Measurements from ENCODE around the gene PIM1. TPM values are rescaled to one million over a fixed set of nuclear protein-coding genes. Genes with fewer than 3 reads are reported as not detected.
A peak's percentile ranks its signal among the peaks of the same experiment; 100 is the strongest.

The PIM1 gene
- total RNA-seq, 1 experiment from 2014 or later, result 6.2 TPM

- no peak overlapping the region for H3K4me3 Mint-ChIP-seq (ENCODE audit: unreplicated experiment)
- TF ChIP-seq, protein P1, sequence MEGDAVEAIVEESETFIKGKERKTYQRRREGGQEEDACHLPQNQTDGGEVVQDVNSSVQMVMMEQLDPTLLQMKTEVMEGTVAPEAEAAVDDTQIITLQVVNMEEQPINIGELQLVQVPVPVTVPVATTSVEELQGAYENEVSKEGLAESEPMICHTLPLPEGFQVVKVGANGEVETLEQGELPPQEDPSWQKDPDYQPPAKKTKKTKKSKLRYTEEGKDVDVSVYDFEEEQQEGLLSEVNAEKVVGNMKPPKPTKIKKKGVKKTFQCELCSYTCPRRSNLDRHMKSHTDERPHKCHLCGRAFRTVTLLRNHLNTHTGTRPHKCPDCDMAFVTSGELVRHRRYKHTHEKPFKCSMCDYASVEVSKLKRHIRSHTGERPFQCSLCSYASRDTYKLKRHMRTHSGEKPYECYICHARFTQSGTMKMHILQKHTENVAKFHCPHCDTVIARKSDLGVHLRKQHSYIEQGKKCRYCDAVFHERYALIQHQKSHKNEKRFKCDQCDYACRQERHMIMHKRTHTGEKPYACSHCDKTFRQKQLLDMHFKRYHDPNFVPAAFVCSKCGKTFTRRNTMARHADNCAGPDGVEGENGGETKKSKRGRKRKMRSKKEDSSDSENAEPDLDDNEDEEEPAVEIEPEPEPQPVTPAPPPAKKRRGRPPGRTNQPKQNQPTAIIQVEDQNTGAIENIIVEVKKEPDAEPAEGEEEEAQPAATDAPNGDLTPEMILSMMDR (IDR thresholded peaks at IDR 0.05; ENCODE audit: unreplicated experiment), result no peak
- intact Hi-C loops (cut with micrococcal nuclease), result no loop called here
- peaks cover 7% of the 10 kb centered on the region for H3K4me1 Mint-ChIP-seq (ENCODE audit: insufficient read depth, unreplicated experiment)
- no peak for DNase-seq (ENCODE audit: unreplicated experiment)
- no peaks in the 10 kb centered on the region for H3K36me3 Mint-ChIP-seq (ENCODE audit: insufficient read depth, unreplicated experiment)
- no peaks in the 10 kb centered on the region for H3K9me3 Mint-ChIP-seq (ENCODE audit: unreplicated experiment)
- BruUV-seq (replicated peaks), result no TSS peak
- CTCF ChIA-PET, result interaction anchor here (1.1 to 4.6 kb wide), 4 partner anchors 9 to 181 kb away, joined by 3 to 42 read pairs (median 11); no protein-coding TSS in a partner anchor
- no peak overlapping the region for H3K27ac Mint-ChIP-seq (ENCODE audit: low read depth, unreplicated experiment)
- H3K27me3 Mint-ChIP-seq (ENCODE audit: insufficient read depth, unreplicated experiment), result peaks cover 10% of the 10 kb centered on the region
- POLR2A ChIA-PET, result interaction anchor here (0.5 kb wide), 2 partner anchors 18 to 1381 kb away, joined by 3 read pairs; no protein-coding TSS in a partner anchor
Observed at GRCh38 chr6:37200085-37200484, 30.1 kb downstream of the PIM1 start.

DNA sequence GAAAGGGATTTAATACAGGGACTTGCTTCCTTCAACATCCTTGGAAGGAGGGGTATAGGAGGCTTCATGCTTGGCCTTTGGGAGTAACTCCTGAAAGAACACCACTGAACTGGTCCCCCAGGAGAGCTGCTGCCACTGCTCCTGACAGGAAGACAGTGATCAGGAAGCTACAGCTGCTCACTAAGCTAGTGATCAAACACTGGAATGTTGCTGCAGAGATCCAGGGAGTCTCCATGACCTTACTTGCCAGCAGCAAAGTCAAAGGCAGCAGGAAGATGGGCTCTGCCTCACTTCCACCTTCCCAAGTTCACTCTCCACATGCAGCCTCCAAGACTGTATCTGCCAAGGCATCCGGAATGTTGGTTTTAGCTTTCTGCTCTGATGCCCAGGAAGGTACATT is 31.8 kb downstream of the PIM1 start:
- intact Hi-C loops (cut with micrococcal nuclease), result no loop called here
- no peak for DNase-seq (ENCODE audit: unreplicated experiment)
- CTCF ChIA-PET, result interaction anchor here (0.7 to 3.0 kb wide), 3 partner anchors 9 to 183 kb away, joined by 3 to 13 read pairs (median 9); no protein-coding TSS in a partner anchor
- peaks cover 7% of the 10 kb centered on the region for H3K4me1 Mint-ChIP-seq (ENCODE audit: insufficient read depth, unreplicated experiment)
- H3K27ac Mint-ChIP-seq (ENCODE audit: low read depth, unreplicated experiment), result no peak overlapping the region
- BruUV-seq (replicated peaks), result no TSS peak
- no peaks in the 10 kb centered on the region for H3K9me3 Mint-ChIP-seq (ENCODE audit: unreplicated experiment)
- no peak overlapping the region for H3K4me3 Mint-ChIP-seq (ENCODE audit: unreplicated experiment)
- no peaks in the 10 kb centered on the region for H3K36me3 Mint-ChIP-seq (ENCODE audit: insufficient read depth, unreplicated experiment)
- POLR2A ChIA-PET, result interaction anchor here (0.9 to 1.2 kb wide), 2 partner anchors 9 to 188 kb away, joined by 3 read pairs; no protein-coding TSS in a partner anchor
- TF ChIP-seq, protein P1 (IDR thresholded peaks at IDR 0.05; ENCODE audit: unreplicated experiment), result no peak
- peaks cover 10% of the 10 kb centered on the region for H3K27me3 Mint-ChIP-seq (ENCODE audit: insufficient read depth, unreplicated experiment)

DNA sequence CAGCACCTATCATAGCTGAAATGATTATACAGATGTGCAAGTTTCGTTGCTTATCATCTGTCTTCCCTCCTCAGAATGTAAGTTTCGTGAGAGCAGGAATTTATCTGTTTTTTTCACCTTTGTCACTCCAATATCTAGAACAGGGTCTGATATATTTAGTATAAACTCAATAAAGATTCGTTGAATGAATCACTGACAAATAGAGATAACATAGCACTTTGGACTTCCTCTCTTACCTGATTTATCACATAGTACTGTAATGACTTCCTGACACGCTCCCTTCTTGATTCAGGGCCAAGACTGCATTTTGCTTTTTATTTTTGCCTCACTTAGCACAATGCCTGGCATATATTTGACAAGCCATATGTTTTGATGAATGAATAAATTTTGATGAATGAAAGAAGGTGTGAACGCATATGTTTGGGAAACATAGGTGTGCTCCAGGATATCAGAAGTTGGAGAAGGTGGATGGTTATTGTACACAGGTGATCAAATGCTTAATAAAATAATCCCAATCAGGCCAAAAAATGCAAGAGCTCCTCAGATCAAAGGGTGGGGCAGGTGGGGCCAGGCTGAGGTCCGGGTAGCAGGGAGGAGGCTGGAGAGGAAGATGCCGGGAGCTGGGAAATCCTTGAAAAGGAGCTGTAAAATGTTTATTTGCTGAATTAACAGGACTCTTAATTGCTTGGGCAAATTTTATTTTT is 33.0 kb downstream of the PIM1 start:
- Mint-ChIP-seq H3K4me3 (ENCODE audit: unreplicated experiment) (no peak overlapping the region), H3K27me3 (ENCODE audit: insufficient read depth, unreplicated experiment) (peaks cover 10% of the 10 kb centered on the region), H3K27ac (ENCODE audit: low read depth, unreplicated experiment) (no peak overlapping the region), H3K4me1 (ENCODE audit: insufficient read depth, unreplicated experiment) (peaks cover 7% of the 10 kb centered on the region), H3K36me3 (ENCODE audit: insufficient read depth, unreplicated experiment) (no peaks in the 10 kb centered on the region), H3K9me3 (ENCODE audit: unreplicated experiment) (no peaks in the 10 kb centered on the region)
- TF ChIP-seq, protein P1 (IDR thresholded peaks at IDR 0.05; ENCODE audit: unreplicated experiment), result no peak
- no peak for DNase-seq (ENCODE audit: unreplicated experiment)
- POLR2A ChIA-PET, result interaction anchor here (1.1 kb wide), 1 partner anchor 17 kb away, joined by 3 read pairs; no protein-coding TSS in a partner anchor
- intact Hi-C loops (cut with micrococcal nuclease), result no loop called here
- CTCF ChIA-PET, result interaction anchor here (0.6 kb wide), 1 partner anchor 184 kb away, joined by 3 read pairs; no protein-coding TSS in a partner anchor
- BruUV-seq (replicated peaks), result no TSS peak

GRCh38 chr6:37204014-37204751 is 34.2 kb downstream of the PIM1 start:
- no TSS peak for BruUV-seq (replicated peaks)
- H3K36me3 Mint-ChIP-seq (ENCODE audit: insufficient read depth, unreplicated experiment), result no peaks in the 10 kb centered on the region
- intact Hi-C loops (cut with micrococcal nuclease), result no loop called here
- H3K4me3 Mint-ChIP-seq (ENCODE audit: unreplicated experiment), result no peak overlapping the region
- peaks cover 10% of the 10 kb centered on the region for H3K27me3 Mint-ChIP-seq (ENCODE audit: insufficient read depth, unreplicated experiment)
- no peak overlapping the region for H3K27ac Mint-ChIP-seq (ENCODE audit: low read depth, unreplicated experiment)
- ChIA-PET POLR2A (interaction anchor here (0.8 to 1.2 kb wide), 2 partner anchors 180 to 319 kb away, joined by 3 read pairs; partner anchors contain the start of gene C6orf89), CTCF (interaction anchor here (0.7 to 9.9 kb wide), 4 partner anchors 29 to 182 kb away, joined by 3 to 228 read pairs (median 6); no protein-coding TSS in a partner anchor)
- peak; percentile 83 for DNase-seq (ENCODE audit: unreplicated experiment)
- TF ChIP-seq, protein P1 (IDR thresholded peaks at IDR 0.05; ENCODE audit: unreplicated experiment), result no peak
- no peaks in the 10 kb centered on the region for H3K9me3 Mint-ChIP-seq (ENCODE audit: unreplicated experiment)
- H3K4me1 Mint-ChIP-seq (ENCODE audit: insufficient read depth, unreplicated experiment), result peaks cover 7% of the 10 kb centered on the region

Data from MCF 10A (cell line).